Parathyroid adenoma (tissue), 2 donors: ENCODE results near the gene KCTD10.

Source experiments
- H2AFZ ChIP-seq: fragments of 300-600 bp; sonication (generic); one replicate; pipeline ENCODE4 v1.7.0; 2017; ENCODE audit warnings: antibody characterized with exemption, mild to moderate bottlenecking
- H3K27ac ChIP-seq: fragments of 300-600 bp; sonication (generic); one replicate; pipeline ENCODE4 v1.7.0; 2017
- H3K27me3 ChIP-seq: fragments of 300-600 bp; sonication (generic); one replicate; pipeline ENCODE4 v1.7.0; 2017; ENCODE audit warnings: low read length; ENCODE audit not compliant: control insufficient read depth, insufficient read depth
- H3K36me3 ChIP-seq: fragments of 300-600 bp; sonication (generic); one replicate; pipeline ENCODE4 v1.7.0; 2017; ENCODE audit warnings: low read length; ENCODE audit not compliant: control insufficient read depth, insufficient read depth
- H3K4me1 ChIP-seq: fragments of 300-600 bp; sonication (generic); one replicate; pipeline ENCODE4 v1.7.0; 2017; ENCODE audit warnings: control low read depth
- H3K4me2 ChIP-seq: fragments of 300-600 bp; sonication (generic); one replicate; pipeline ENCODE4 v1.7.0; 2017; ENCODE audit warnings: low read length
- H3K4me3 ChIP-seq: fragments of 300-600 bp; sonication (generic); one replicate; pipeline ENCODE4 v1.7.0; 2017; ENCODE audit warnings: low read depth, low read length
- H3K79me2 ChIP-seq: fragments of 300-600 bp; sonication (generic); one replicate; pipeline ENCODE4 v1.7.0; 2017; ENCODE audit warnings: control low read depth
- H3K9ac ChIP-seq: fragments of 300-600 bp; sonication (generic); one replicate; pipeline ENCODE4 v1.7.0; 2017; ENCODE audit warnings: mild to moderate bottlenecking
- H3K9me3 ChIP-seq: fragments of 300-600 bp; sonication (generic); one replicate; pipeline ENCODE4 v1.7.0; 2017; ENCODE audit warnings: low read length; ENCODE audit not compliant: control insufficient read depth
- CTCF ChIP-seq: fragments of 300-600 bp; sonication (generic); IDR thresholded peaks from one replicate; pipeline ENCODE4 v1.7.0; 2017; ENCODE audit warnings: antibody characterized with exemption, mild to moderate bottlenecking
- donor health status: primary hyperparathyroidism.

Gene KCTD10

GRCh38 chr12:109450980-109451379 lies 26.1 kb downstream of the KCTD10 start:
- no peaks in the 10 kb centered on the region for H3K27me3 ChIP-seq
- H3K27ac ChIP-seq: no peak overlapping the region
- H3K9me3 ChIP-seq: no peaks in the 10 kb centered on the region
- H3K79me2 ChIP-seq: no peaks in the 10 kb centered on the region
- H2AFZ ChIP-seq: no peak overlapping the region
- TF ChIP-seq CTCF: no peak
- H3K4me3 ChIP-seq: no peak overlapping the region
- no peak overlapping the region for H3K9ac ChIP-seq
- no peak overlapping the region for H3K4me2 ChIP-seq
- no peaks in the 10 kb centered on the region for H3K36me3 ChIP-seq
- no peaks in the 10 kb centered on the region for H3K4me1 ChIP-seq

GRCh38 chr12:109449845-109450532 lies 27.1 kb downstream of the KCTD10 start:
- H3K36me3 ChIP-seq: no peaks in the 10 kb centered on the region
- H3K4me1 ChIP-seq: no peaks in the 10 kb centered on the region
- no peaks in the 10 kb centered on the region for H3K9me3 ChIP-seq
- no peak overlapping the region for H3K27ac ChIP-seq
- no peak overlapping the region for H2AFZ ChIP-seq
- no peaks in the 10 kb centered on the region for H3K79me2 ChIP-seq
- no peak overlapping the region for H3K9ac ChIP-seq
- no peaks in the 10 kb centered on the region for H3K27me3 ChIP-seq
- no peak for TF ChIP-seq CTCF
- H3K4me3 ChIP-seq: no peak overlapping the region
- no peak overlapping the region for H3K4me2 ChIP-seq

- Histone ChIP-seq H3K4me2 (no peak overlapping the region), H3K79me2 (no peaks in the 10 kb centered on the region), H3K9ac (no peak overlapping the region), H3K4me3 (no peak overlapping the region), H3K9me3 (no peaks in the 10 kb centered on the region), H2AFZ (no peak overlapping the region), H3K27me3 (no peaks in the 10 kb centered on the region), H3K4me1 (no peaks in the 10 kb centered on the region), H3K27ac (no peak overlapping the region), H3K36me3 (no peaks in the 10 kb centered on the region)
- no peak for TF ChIP-seq CTCF
Observed at GRCh38 chr12:109448707-109449390, 28.3 kb downstream of the KCTD10 start.

GRCh38 chr12:109448272-109448671 lies 28.8 kb downstream of the KCTD10 start:
- Histone ChIP-seq H2AFZ (no peak overlapping the region), H3K9ac (no peak overlapping the region), H3K27ac (no peak overlapping the region), H3K9me3 (no peaks in the 10 kb centered on the region), H3K27me3 (no peaks in the 10 kb centered on the region), H3K4me2 (no peak overlapping the region), H3K79me2 (no peaks in the 10 kb centered on the region), H3K4me1 (no peaks in the 10 kb centered on the region), H3K4me3 (no peak overlapping the region), H3K36me3 (no peaks in the 10 kb centered on the region)
- TF ChIP-seq CTCF: no peak

GRCh38 chr12:109447482-109447881 lies 29.6 kb downstream of the KCTD10 start:
- H3K4me1 ChIP-seq: no peaks in the 10 kb centered on the region
- H3K79me2 ChIP-seq: no peaks in the 10 kb centered on the region
- no peaks in the 10 kb centered on the region for H3K9me3 ChIP-seq
- H3K9ac ChIP-seq: no peak overlapping the region
- TF ChIP-seq CTCF: no peak
- H3K4me2 ChIP-seq: no peak overlapping the region
- H2AFZ ChIP-seq: no peak overlapping the region
- H3K27ac ChIP-seq: no peak overlapping the region
- H3K4me3 ChIP-seq: no peak overlapping the region
- H3K36me3 ChIP-seq: no peaks in the 10 kb centered on the region
- no peaks in the 10 kb centered on the region for H3K27me3 ChIP-seq
